IMR-90 (cell line): ENCODE data around the gene AUTS2. TPM values are rescaled to one million over a fixed set of nuclear protein-coding genes. Genes with fewer than 3 reads are reported as not detected.

Experiments
- ATAC-seq: fragments of 200-7000 bp; cut with Tn5 transposase; 2 replicates; pipeline ENCODE4 v1.9.1; 2020; ENCODE audit warnings: low read depth, mild to moderate bottlenecking, moderate library complexity
- BruUV-seq: library from RNA; stranded (reverse); fragments of 400-500 nt; replicated peaks from 2 replicates; lab custom pipeline; 2021; lab: Mats Ljungman, UMichigan
- CTCF ChIA-PET: fragments of 300-600 bp; formaldehyde crosslinking; extraction: SDS; loops from one replicate; lab custom pipeline; 2021; ENCODE audit warnings: antibody characterized with exemption; lab: Yijun Ruan, JAX
- POLR2A ChIA-PET: fragments of 300-600 bp; sonication (Branson Sonifier 250); formaldehyde crosslinking; loops from one replicate; lab custom pipeline; 2022; ENCODE audit warnings: antibody characterized with exemption; ENCODE audit not compliant: unreplicated experiment; lab: Charles Lee
- DNase-seq: peaks from one replicate; pipeline ENCODE4 v3.0.0; 2013
- H2AFZ ChIP-seq: replicated peaks from 2 replicates; pipeline ENCODE3; 2013; ENCODE audit warnings: low read length, mild to moderate bottlenecking; ENCODE audit not compliant: poor library complexity
- H2AK5ac ChIP-seq: 2 replicates; pipeline ENCODE4 v1.6.1; 2013; ENCODE audit warnings: low read depth, low read length, inconsistent platforms
- H2AK9ac ChIP-seq: replicated peaks from 2 replicates; pipeline ENCODE3; 2013; ENCODE audit warnings: mild to moderate bottlenecking, low read depth, low read length, moderate library complexity; ENCODE audit not compliant: poor library complexity
- H2BK120ac ChIP-seq: 2 replicates; pipeline ENCODE4 v1.6.1; 2013; ENCODE audit warnings: low read depth, low read length, inconsistent platforms
- H2BK15ac ChIP-seq: 3 replicates; pipeline ENCODE4 v1.6.1; 2013; ENCODE audit warnings: low read depth, low read length, inconsistent platforms
- H2BK20ac ChIP-seq: 2 replicates; pipeline ENCODE4 v1.6.1; 2013; ENCODE audit warnings: low read depth, mild to moderate bottlenecking, inconsistent platforms, low read length, moderate library complexity
- H2BK5ac ChIP-seq: 2 replicates; pipeline ENCODE4 v1.6.1; 2013; ENCODE audit warnings: mild to moderate bottlenecking, low read depth, low read length, inconsistent platforms; ENCODE audit not compliant: poor library complexity, severe bottlenecking
- H3K14ac ChIP-seq: replicated peaks from 2 replicates; pipeline ENCODE4 v1.6.1; 2013; ENCODE audit warnings: low read depth, low read length, inconsistent platforms
- H3K18ac ChIP-seq: 2 replicates; pipeline ENCODE4 v1.6.1; 2013; ENCODE audit warnings: low read depth, low read length, control low read depth
- H3K23ac ChIP-seq: 2 replicates; pipeline ENCODE4 v1.6.1; 2013; ENCODE audit warnings: low read depth, low read length, inconsistent platforms
- H3K27ac ChIP-seq: 2 replicates; pipeline ENCODE4 v1.5.1; 2013; ENCODE audit warnings: mild to moderate bottlenecking, control low read depth, low read length; ENCODE audit not compliant: insufficient read depth
- H3K27me3 ChIP-seq: 2 replicates; pipeline ENCODE4 v1.6.1; 2013; ENCODE audit warnings: low read length; ENCODE audit not compliant: control insufficient read depth, insufficient read depth
- H3K36me3 ChIP-seq: 2 replicates; pipeline ENCODE4 v1.6.1; 2013; ENCODE audit warnings: low read length, mixed read lengths; ENCODE audit not compliant: control insufficient read depth, insufficient read depth
- H3K4ac ChIP-seq: 2 replicates; pipeline ENCODE4 v1.6.1; 2013; ENCODE audit warnings: low read depth, low read length, inconsistent platforms
- H3K4me1 ChIP-seq: 2 replicates; pipeline ENCODE4 v1.6.1; 2013; ENCODE audit warnings: low read length, mixed read lengths; ENCODE audit not compliant: control insufficient read depth, insufficient read depth
- H3K4me2 ChIP-seq: 2 replicates; pipeline ENCODE4 v1.6.1; 2013; ENCODE audit warnings: low read depth, mild to moderate bottlenecking, control low read depth, low read length, moderate library complexity
- H3K4me3 ChIP-seq: 2 replicates; pipeline ENCODE4 v1.5.1; 2013; ENCODE audit warnings: low read depth, mild to moderate bottlenecking, control low read depth, low read length, moderate library complexity; ENCODE audit not compliant: insufficient read depth
- H3K56ac ChIP-seq: 2 replicates; pipeline ENCODE4 v1.6.1; 2013; ENCODE audit warnings: low read length, inconsistent platforms; ENCODE audit not compliant: insufficient read depth; ENCODE audit errors: extremely low read depth
- H3K79me1 ChIP-seq, 2 experiments: 2 replicates each; pipeline ENCODE4 v1.6.1; 2013; ENCODE audit warnings: low read length in 2 of 2, inconsistent platforms in 1 of 2, low read depth in 1 of 2
- H3K9ac ChIP-seq: 2 replicates; pipeline ENCODE4 v1.6.1; 2013; ENCODE audit warnings: low read depth, low read length, control low read depth
- H3K9me1 ChIP-seq: 2 replicates; pipeline ENCODE4 v1.6.1; 2013; ENCODE audit warnings: low read length, inconsistent platforms; ENCODE audit not compliant: insufficient read depth
- H3K9me3 ChIP-seq: 2 replicates; pipeline ENCODE4 v1.6.1; 2013; ENCODE audit warnings: low read length; ENCODE audit not compliant: control insufficient read depth, insufficient read depth
- H4K20me1 ChIP-seq: 2 replicates; pipeline ENCODE4 v1.6.1; 2013; ENCODE audit warnings: low read length, inconsistent platforms; ENCODE audit not compliant: insufficient read depth
- H4K5ac ChIP-seq: 2 replicates; pipeline ENCODE4 v1.6.1; 2013; ENCODE audit warnings: mild to moderate bottlenecking, low read depth, low read length, control low read depth
- H4K8ac ChIP-seq, 2 experiments: 2 replicates each; pipeline ENCODE4 v1.6.1; 2013; ENCODE audit warnings: low read depth in 2 of 2, low read length in 2 of 2, control low read depth in 1 of 2, inconsistent platforms in 1 of 2
- H4K91ac ChIP-seq: 2 replicates; pipeline ENCODE4 v1.6.1; 2013; ENCODE audit warnings: low read depth, low read length, inconsistent platforms; ENCODE audit not compliant: insufficient read depth
- BHLHE40 ChIP-seq: fragments of 150-350 bp; IDR thresholded peaks from 2 replicates; pipeline ENCODE4 v1.6.1; 2016; ENCODE audit warnings: mild to moderate bottlenecking, low read depth, low read length
- CEBPB ChIP-seq: IDR thresholded peaks from 2 replicates; pipeline ENCODE4 v1.6.1; 2012; ENCODE audit warnings: low read depth, low read length, improper control_type of control experiment
- CHD1 ChIP-seq: IDR thresholded peaks from 2 replicates; pipeline ENCODE4 v1.6.1; 2012; ENCODE audit warnings: low read depth, low read length, improper control_type of control experiment
- CTCF ChIP-seq: conservative IDR thresholded peaks from 2 replicates; pipeline ENCODE4 v1.5.1; 2012; ENCODE audit warnings: mild to moderate bottlenecking, low read depth, low read length, improper control_type of control experiment
- ELK1 ChIP-seq: fragments of 150-350 bp; IDR thresholded peaks from 2 replicates; pipeline ENCODE4 v1.6.1; 2016; ENCODE audit warnings: low read depth, mild to moderate bottlenecking, low read length, moderate library complexity, borderline replicate concordance
- FOS ChIP-seq: fragments of 150-350 bp; IDR thresholded peaks from 2 replicates; pipeline ENCODE4 v1.6.1; 2016; ENCODE audit warnings: low read depth, low read length
- MAFK ChIP-seq: IDR thresholded peaks from 2 replicates; pipeline ENCODE4 v1.6.1; 2012; ENCODE audit warnings: low read depth, low read length, improper control_type of control experiment
- MAZ ChIP-seq: IDR thresholded peaks from 2 replicates; pipeline ENCODE4 v1.6.1; 2012; ENCODE audit warnings: low read depth, mild to moderate bottlenecking, low read length, improper control_type of control experiment, moderate library complexity, borderline replicate concordance
- MXI1 ChIP-seq: IDR thresholded peaks from 2 replicates; pipeline ENCODE4 v1.6.1; 2012; ENCODE audit warnings: low read depth, mild to moderate bottlenecking, low read length, moderate library complexity, borderline replicate concordance
- NFE2L2 ChIP-seq: fragments of 150-350 bp; IDR thresholded peaks from 2 replicates; pipeline ENCODE4 v1.6.1; 2016; ENCODE audit warnings: low read depth, mild to moderate bottlenecking, low read length
- POLR2A ChIP-seq: IDR thresholded peaks from 2 replicates; pipeline ENCODE4 v1.6.1; 2012; ENCODE audit warnings: mild to moderate bottlenecking, low read depth, low read length
- RAD21 ChIP-seq: IDR thresholded peaks from 2 replicates; pipeline ENCODE4 v1.6.1; 2012; ENCODE audit warnings: low read length, improper control_type of control experiment
- RCOR1 ChIP-seq: IDR thresholded peaks from 2 replicates; pipeline ENCODE4 v1.6.1; 2012; ENCODE audit warnings: mild to moderate bottlenecking, low read length, improper control_type of control experiment; ENCODE audit not compliant: insufficient replicate concordance
- RFX5 ChIP-seq: IDR thresholded peaks from 2 replicates; pipeline ENCODE4 v1.8.0; 2012; ENCODE audit warnings: low read depth, mild to moderate bottlenecking, low read length, moderate library complexity
- SMC3 ChIP-seq: fragments of 150-350 bp; IDR thresholded peaks from 2 replicates; pipeline ENCODE4 v1.6.1; 2016; ENCODE audit warnings: low read depth, mild to moderate bottlenecking, antibody characterized with exemption, low read length, moderate library complexity
- USF2 ChIP-seq: fragments of 150-350 bp; IDR thresholded peaks from 2 replicates; pipeline ENCODE4 v1.6.1; 2017; ENCODE audit warnings: mild to moderate bottlenecking, antibody characterized with exemption, low read length, low read depth
- WGBS, 2 experiments: methylation state at CpG; one replicate each; pipeline versions ENCODE4 v1.1.5 to v1.1.7; 2013; ENCODE audit warnings: missing lambda C conversion rate in 2 of 2; ENCODE audit not compliant: insufficient read length in 1 of 2; ENCODE audit errors: extremely low coverage in 2 of 2; 5-methylcytosine and 5-hydroxymethylcytosine counted together
- dilution Hi-C: fragments of 300-500 bp; cut with HindIII; formaldehyde crosslinking; loops from one replicate; pipeline ENCODE4 v1.14.3; 2018; ENCODE audit warnings: low sequenced_read_pairs; ENCODE audit not compliant: unreplicated experiment
- in situ Hi-C: fragments of 300-500 bp; cut with MboI; formaldehyde crosslinking; loops from 3 replicates; pipeline ENCODE4 v1.14.3; 2019; ENCODE audit warnings: low sequenced_read_pairs, inconsistent platforms, mixed read lengths
- intact Hi-C: fragments of 100-400 bp; cut with micrococcal nuclease; formaldehyde crosslinking; loops from 2 replicates; pipeline ENCODE4 v1.10.0; 2022
- polyA plus RNA-seq, 3 experiments: library from polyadenylated mRNA; depleted of rRNA; stranded (reverse); fragments of >200 nt; gene quantifications; 2 replicates each; pipeline ENCODE4 v1.2.3, GENCODE V29; 2012; ENCODE audit warnings: low replicate concordance in 1 of 3
- total RNA-seq: library from RNA; depleted of rRNA; stranded (reverse); fragments of >200 nt; gene quantifications from 2 replicates; pipeline ENCODE4 v1.2.3, GENCODE V29; 2012

The AUTS2 gene
- total and polyA plus RNA-seq, 2 of the 4 experiments (the other 2 are of a cell fraction), result 0.90 to 3.0 TPM

DNA sequence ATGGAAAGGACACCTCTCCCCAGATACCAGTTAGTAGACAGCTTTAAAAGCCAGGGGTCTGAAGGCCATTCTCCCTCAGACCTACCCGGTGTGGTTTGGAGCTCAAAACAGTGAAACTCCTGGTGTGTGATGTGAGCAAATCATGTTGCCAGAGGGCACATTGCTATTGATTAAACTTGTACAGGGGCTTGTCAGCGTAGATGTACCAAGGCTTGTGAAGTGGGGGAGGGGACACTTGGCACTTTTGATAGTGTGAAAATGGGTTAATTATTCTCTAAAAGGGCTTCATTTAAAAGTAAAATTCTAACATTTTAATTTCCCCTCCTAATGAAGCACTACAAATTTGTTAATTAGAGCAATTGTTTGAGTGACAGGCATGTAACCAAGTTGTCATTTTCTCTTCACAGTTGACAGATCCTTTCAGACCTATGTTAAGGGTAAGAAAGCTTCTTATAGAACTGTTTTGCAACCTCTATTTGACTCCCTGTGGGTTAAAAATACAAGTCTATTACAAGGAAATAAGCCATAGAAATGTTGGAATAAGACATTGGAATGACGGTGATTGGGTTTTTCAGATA, 1176.8 kb downstream of the AUTS2 start:
- no peaks in the 10 kb centered on the region for H3K9me3 ChIP-seq
- H3K14ac ChIP-seq, result no peak overlapping the region
- no peak overlapping the region for H2AFZ ChIP-seq
- H2BK5ac ChIP-seq, result no peak overlapping the region
- no peak overlapping the region for H2BK20ac ChIP-seq
- H3K4me1 ChIP-seq, result no peaks in the 10 kb centered on the region
- no peak overlapping the region for H2BK120ac ChIP-seq
- H4K8ac ChIP-seq, result no peak overlapping the region
- in situ Hi-C loops, result no loop called here
- H3K4ac ChIP-seq, result no peak overlapping the region
- H3K56ac ChIP-seq, result no peak overlapping the region
- H3K9me1 ChIP-seq, result no peaks in the 10 kb centered on the region
- CTCF ChIA-PET, result no interaction called here
- TF ChIP-seq MAFK, result no peak
- no peak for TF ChIP-seq FOS
- TF ChIP-seq USF2, result no peak
- no peak for TF ChIP-seq MXI1
- no peak for TF ChIP-seq RCOR1
- no peak for TF ChIP-seq POLR2A
- TF ChIP-seq RFX5, result no peak
- TF ChIP-seq BHLHE40, result no peak
- no peak for TF ChIP-seq SMC3
- TF ChIP-seq ELK1, result no peak
- no peak for TF ChIP-seq NFE2L2
- no peak for TF ChIP-seq CHD1
- TF ChIP-seq MAZ, result no peak
- TF ChIP-seq CTCF, result no peak
- no peak for TF ChIP-seq RAD21
- TF ChIP-seq CEBPB, result no peak
- H3K23ac ChIP-seq, result no peak overlapping the region
- dilution Hi-C loops, result no loop called here
- H2AK9ac ChIP-seq, result no peak overlapping the region
- DNase-seq (no peak), ATAC-seq (no peak)
- no peak overlapping the region for H3K9ac ChIP-seq
- no TSS peak for BruUV-seq
- H3K4me3 ChIP-seq, result no peak overlapping the region
- no peak overlapping the region for H2BK15ac ChIP-seq
- H3K4me2 ChIP-seq, result no peak overlapping the region
- H4K5ac ChIP-seq, result no peak overlapping the region
- H3K27ac ChIP-seq, result no peak overlapping the region
- no peak overlapping the region for H3K18ac ChIP-seq
- peaks cover 7% of the 10 kb centered on the region for H3K36me3 ChIP-seq
- H3K27me3 ChIP-seq, result no peaks in the 10 kb centered on the region
- no CpG with 5 or more reads among the region's 3 CpGs for WGBS, 2 experiments
- H4K91ac ChIP-seq, result no peak overlapping the region
- no peaks in the 10 kb centered on the region for H3K79me1 ChIP-seq
- intact Hi-C loops, result no loop called here
- H4K20me1 ChIP-seq, result no peaks in the 10 kb centered on the region
- H2AK5ac ChIP-seq, result no peak overlapping the region
- POLR2A ChIA-PET, result no interaction called here
